ENCODE results near the gene CCDC171.

DNA sequence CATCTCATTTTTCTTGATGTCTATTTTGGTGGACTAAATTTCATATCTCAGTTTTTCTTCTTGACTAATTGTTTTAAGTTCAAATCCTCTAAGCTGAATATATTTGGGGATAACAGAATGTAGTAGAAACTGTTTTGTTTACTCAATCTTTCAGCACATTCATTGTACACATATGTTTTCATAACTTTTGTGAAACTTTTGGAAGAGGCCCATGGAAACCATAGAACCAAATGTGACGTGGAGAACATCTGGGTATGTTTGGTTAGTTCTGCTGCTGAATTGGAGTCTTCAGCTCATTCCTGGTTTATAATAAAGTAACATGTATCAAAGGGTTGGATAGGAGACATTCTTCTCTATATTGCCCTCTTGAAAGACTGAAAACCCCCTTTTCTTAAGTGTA is 88.4 kb downstream of the CCDC171 start:
- TF ChIP-seq, protein P1, sequence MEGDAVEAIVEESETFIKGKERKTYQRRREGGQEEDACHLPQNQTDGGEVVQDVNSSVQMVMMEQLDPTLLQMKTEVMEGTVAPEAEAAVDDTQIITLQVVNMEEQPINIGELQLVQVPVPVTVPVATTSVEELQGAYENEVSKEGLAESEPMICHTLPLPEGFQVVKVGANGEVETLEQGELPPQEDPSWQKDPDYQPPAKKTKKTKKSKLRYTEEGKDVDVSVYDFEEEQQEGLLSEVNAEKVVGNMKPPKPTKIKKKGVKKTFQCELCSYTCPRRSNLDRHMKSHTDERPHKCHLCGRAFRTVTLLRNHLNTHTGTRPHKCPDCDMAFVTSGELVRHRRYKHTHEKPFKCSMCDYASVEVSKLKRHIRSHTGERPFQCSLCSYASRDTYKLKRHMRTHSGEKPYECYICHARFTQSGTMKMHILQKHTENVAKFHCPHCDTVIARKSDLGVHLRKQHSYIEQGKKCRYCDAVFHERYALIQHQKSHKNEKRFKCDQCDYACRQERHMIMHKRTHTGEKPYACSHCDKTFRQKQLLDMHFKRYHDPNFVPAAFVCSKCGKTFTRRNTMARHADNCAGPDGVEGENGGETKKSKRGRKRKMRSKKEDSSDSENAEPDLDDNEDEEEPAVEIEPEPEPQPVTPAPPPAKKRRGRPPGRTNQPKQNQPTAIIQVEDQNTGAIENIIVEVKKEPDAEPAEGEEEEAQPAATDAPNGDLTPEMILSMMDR (IDR thresholded peaks at IDR 0.05 in 2 of 3, conservative IDR thresholded peaks at IDR 0.05 in 1 of 3; ENCODE audit: borderline replicate concordance in 1 of 3, insufficient read depth in 1 of 3, low read depth in 2 of 3, low read length in 2 of 3) = no peak
- TF ChIP-seq POLR2A (IDR thresholded peaks at IDR 0.05; ENCODE audit: borderline replicate concordance, extremely low read depth, insufficient read depth, insufficient read length) (no peak), POLR2AphosphoS5 (IDR thresholded peaks at IDR 0.05; ENCODE audit: low read depth, low read length) (no peak), EZH2 (IDR thresholded peaks at IDR 0.05) (no peak), ZFX (IDR thresholded peaks at IDR 0.05) (no peak)
- TF ChIP-seq, protein P2, sequence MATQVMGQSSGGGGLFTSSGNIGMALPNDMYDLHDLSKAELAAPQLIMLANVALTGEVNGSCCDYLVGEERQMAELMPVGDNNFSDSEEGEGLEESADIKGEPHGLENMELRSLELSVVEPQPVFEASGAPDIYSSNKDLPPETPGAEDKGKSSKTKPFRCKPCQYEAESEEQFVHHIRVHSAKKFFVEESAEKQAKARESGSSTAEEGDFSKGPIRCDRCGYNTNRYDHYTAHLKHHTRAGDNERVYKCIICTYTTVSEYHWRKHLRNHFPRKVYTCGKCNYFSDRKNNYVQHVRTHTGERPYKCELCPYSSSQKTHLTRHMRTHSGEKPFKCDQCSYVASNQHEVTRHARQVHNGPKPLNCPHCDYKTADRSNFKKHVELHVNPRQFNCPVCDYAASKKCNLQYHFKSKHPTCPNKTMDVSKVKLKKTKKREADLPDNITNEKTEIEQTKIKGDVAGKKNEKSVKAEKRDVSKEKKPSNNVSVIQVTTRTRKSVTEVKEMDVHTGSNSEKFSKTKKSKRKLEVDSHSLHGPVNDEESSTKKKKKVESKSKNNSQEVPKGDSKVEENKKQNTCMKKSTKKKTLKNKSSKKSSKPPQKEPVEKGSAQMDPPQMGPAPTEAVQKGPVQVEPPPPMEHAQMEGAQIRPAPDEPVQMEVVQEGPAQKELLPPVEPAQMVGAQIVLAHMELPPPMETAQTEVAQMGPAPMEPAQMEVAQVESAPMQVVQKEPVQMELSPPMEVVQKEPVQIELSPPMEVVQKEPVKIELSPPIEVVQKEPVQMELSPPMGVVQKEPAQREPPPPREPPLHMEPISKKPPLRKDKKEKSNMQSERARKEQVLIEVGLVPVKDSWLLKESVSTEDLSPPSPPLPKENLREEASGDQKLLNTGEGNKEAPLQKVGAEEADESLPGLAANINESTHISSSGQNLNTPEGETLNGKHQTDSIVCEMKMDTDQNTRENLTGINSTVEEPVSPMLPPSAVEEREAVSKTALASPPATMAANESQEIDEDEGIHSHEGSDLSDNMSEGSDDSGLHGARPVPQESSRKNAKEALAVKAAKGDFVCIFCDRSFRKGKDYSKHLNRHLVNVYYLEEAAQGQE (IDR thresholded peaks at IDR 0.05; ENCODE audit: low read depth) = no peak
